ENCODE measurements around the gene IRF2BP2. TPM values are rescaled to one million over a fixed set of nuclear protein-coding genes. Genes with fewer than 3 reads are reported as not detected.
A peak's percentile ranks its signal among the peaks of the same experiment; 100 is the strongest.

Gene IRF2BP2
- total and polyA plus RNA-seq, 2 experiments from 2014 or later, result 68.2 to 135 TPM

GRCh38 chr1:234656944-234657654 is 47.1 kb upstream of the IRF2BP2 start:
- Histone ChIP-seq H3K27me3 (no peaks in the 10 kb centered on the region), H3K79me2 (no peaks in the 10 kb centered on the region), H3K27ac (peak overlapping the region; percentile 84), H3K4me3 (no peak overlapping the region), H3K9me3 (ENCODE audit: low read depth) (no peaks in the 10 kb centered on the region), H4K20me1 (ENCODE audit: insufficient read depth, poor library complexity, severe bottlenecking) (no peaks in the 10 kb centered on the region), H3K9me2 (replicated peaks; ENCODE audit: insufficient read depth) (no peaks in the 10 kb centered on the region), H3K4me2 (no peak overlapping the region), H3K4me1 (ENCODE audit: insufficient read depth) (peaks cover 21% of the 10 kb centered on the region), H3K36me3 (replicated peaks; ENCODE audit: insufficient read depth, low read depth) (no peaks in the 10 kb centered on the region), H2AFZ (no peak overlapping the region)
- no peak for DNase-seq (ENCODE audit: low spot score)
- TF ChIP-seq EZH2phosphoT487 (IDR thresholded peaks at IDR 0.05; ENCODE audit: low read depth, severe bottlenecking, unreplicated experiment) (no peak), EZH2 (IDR thresholded peaks at IDR 0.05; ENCODE audit: borderline replicate concordance) (no peak), CTCF (IDR thresholded peaks at IDR 0.05; ENCODE audit: poor library complexity) (no peak)
- WGBS (ENCODE audit: low lambda C conversion rate, missing lambda C conversion rate), result 85% methylated on average over 12 of the region's 12 CpGs

GRCh38 chr1:234656070-234656895 is 46.3 kb upstream of the IRF2BP2 start:
- no peak for DNase-seq (ENCODE audit: low spot score)
- Histone ChIP-seq H3K4me3 (no peak overlapping the region), H3K27me3 (no peaks in the 10 kb centered on the region), H3K4me2 (no peak overlapping the region), H3K9me3 (ENCODE audit: low read depth) (no peaks in the 10 kb centered on the region), H3K27ac (no peak overlapping the region), H2AFZ (no peak overlapping the region), H3K9me2 (replicated peaks; ENCODE audit: insufficient read depth) (no peaks in the 10 kb centered on the region), H3K79me2 (no peaks in the 10 kb centered on the region), H3K36me3 (replicated peaks; ENCODE audit: insufficient read depth, low read depth) (no peaks in the 10 kb centered on the region), H4K20me1 (ENCODE audit: insufficient read depth, poor library complexity, severe bottlenecking) (no peaks in the 10 kb centered on the region), H3K4me1 (ENCODE audit: insufficient read depth) (peaks cover 21% of the 10 kb centered on the region)
- 88% methylated on average over 17 of the region's 17 CpGs for WGBS (ENCODE audit: low lambda C conversion rate, missing lambda C conversion rate)
- no peak for TF ChIP-seq EZH2 (IDR thresholded peaks at IDR 0.05; ENCODE audit: borderline replicate concordance)

- H3K79me2 ChIP-seq, result no peaks in the 10 kb centered on the region
- no peak overlapping the region for H3K4me3 ChIP-seq
- DNase-seq (ENCODE audit: low spot score), result no peak
- no peak overlapping the region for H3K27ac ChIP-seq
- no peaks in the 10 kb centered on the region for H3K36me3 ChIP-seq (replicated peaks; ENCODE audit: insufficient read depth, low read depth)
- H3K4me2 ChIP-seq, result no peak overlapping the region
- H4K20me1 ChIP-seq (ENCODE audit: insufficient read depth, poor library complexity, severe bottlenecking), result no peaks in the 10 kb centered on the region
- no peaks in the 10 kb centered on the region for H3K9me3 ChIP-seq (ENCODE audit: low read depth)
- no peak overlapping the region for H2AFZ ChIP-seq
- WGBS (ENCODE audit: low lambda C conversion rate, missing lambda C conversion rate), result 78% methylated on average over 8 of the region's 8 CpGs
- H3K4me1 ChIP-seq (ENCODE audit: insufficient read depth), result peaks cover 21% of the 10 kb centered on the region
- H3K27me3 ChIP-seq, result no peaks in the 10 kb centered on the region
- TF ChIP-seq EZH2phosphoT487 (IDR thresholded peaks at IDR 0.05; ENCODE audit: low read depth, severe bottlenecking, unreplicated experiment) (no peak), EZH2 (IDR thresholded peaks at IDR 0.05; ENCODE audit: borderline replicate concordance) (no peak), CTCF (IDR thresholded peaks at IDR 0.05; ENCODE audit: poor library complexity) (no peak)
- no peaks in the 10 kb centered on the region for H3K9me2 ChIP-seq (replicated peaks; ENCODE audit: insufficient read depth)
Measured at GRCh38 chr1:234655328-234656069, 45.5 kb upstream of the IRF2BP2 start.
